Motor neuron (in vitro differentiated cells): Measurements from ENCODE around the gene SNAPC4. TPM values are rescaled to one million over a fixed set of nuclear protein-coding genes. Genes with fewer than 3 reads are reported as not detected.
A peak's percentile ranks its signal among the peaks of the same experiment; 100 is the strongest.
"Not testable (repeated sequence)": the region's sequence is repeated elsewhere in the genome, so short reads cannot be mapped to it uniquely, and the experiment has no call there.

ENCODE experiments used
- ATAC-seq, 8 experiments: fragments of 200-7000 bp; cut with Tn5 transposase; replicated peaks in 6 of 8; 2 replicates each; pipeline ENCODE4 v1.8.0; 2021; ENCODE audit warnings: mild to moderate bottlenecking in 8 of 8, moderate library complexity in 8 of 8
- H3K27ac ChIP-seq, 2 donors: fragments of 250-450 bp; sonication (Bioruptor Pico); 2 replicates each; pipeline ENCODE4 v1.9.0; 2021; ENCODE audit warnings: antibody characterized with exemption in 2 of 2, mild to moderate bottlenecking in 2 of 2, moderate library complexity in 1 of 2
- H3K4me1 ChIP-seq, 2 donors: fragments of 250-450 bp; sonication (Bioruptor Pico); replicated peaks in 1 of 2; 2 replicates each; pipeline ENCODE4 v1.6.1; 2021; ENCODE audit warnings: antibody characterized with exemption in 2 of 2, mild to moderate bottlenecking in 2 of 2, moderate library complexity in 1 of 2
- H3K4me3 ChIP-seq, 5 donors: fragments of 250-450 bp; sonication (Bioruptor Pico); 2 replicates each; pipeline ENCODE4 v1.9.0; 2021; ENCODE audit warnings: antibody characterized with exemption in 5 of 5, mild to moderate bottlenecking in 5 of 5, moderate library complexity in 4 of 5
- WGBS, 10 experiments: fragments of 450-650 bp; shearing (Covaris generic); methylation state at CpG; one replicate each; pipeline ENCODE4 v1.0.0; 2022; 5-methylcytosine and 5-hydroxymethylcytosine counted together
- in situ Hi-C, 9 experiments: fragments of 400-800 bp; cut with MboI; loops; one replicate each; pipeline ENCODE4 v1.15.0; 2021; ENCODE audit warnings: low sequenced_read_pairs in 9 of 9, low pct_unique_long_range_greater_than_20kb in 2 of 9; ENCODE audit not compliant: unreplicated experiment in 9 of 9
- total RNA-seq, 8 experiments: library from RNA; unstranded; fragments of 300-600 nt; gene quantifications; 2 replicates each; pipeline versions ENCODE4 v1.2.3 to v1.2.4, GENCODE V29; 2022

Gene SNAPC4
- total RNA-seq, 8 experiments from 2014 or later, result 4.0 to 14.1 (median 7.3) TPM

- WGBS, 10 experiments, result 93 to 100% (median 96%) methylated on average over 1 to 10 of the region's 29 CpGs; no CpG with 5 or more reads in 5 of the 10 experiments
- no peak overlapping the region for H3K27ac ChIP-seq
- in situ Hi-C loops, result no loop called here
- ATAC-seq, result peak in 3 of 8 experiments; percentile 1 to 12 (median 8)
- H3K4me3 ChIP-seq, result no peak overlapping the region
- no peaks in the 10 kb centered on the region for H3K4me1 ChIP-seq
Observed at GRCh38 chr9:136430588-136431234, 30.7 kb upstream of the SNAPC4 start.

DNA sequence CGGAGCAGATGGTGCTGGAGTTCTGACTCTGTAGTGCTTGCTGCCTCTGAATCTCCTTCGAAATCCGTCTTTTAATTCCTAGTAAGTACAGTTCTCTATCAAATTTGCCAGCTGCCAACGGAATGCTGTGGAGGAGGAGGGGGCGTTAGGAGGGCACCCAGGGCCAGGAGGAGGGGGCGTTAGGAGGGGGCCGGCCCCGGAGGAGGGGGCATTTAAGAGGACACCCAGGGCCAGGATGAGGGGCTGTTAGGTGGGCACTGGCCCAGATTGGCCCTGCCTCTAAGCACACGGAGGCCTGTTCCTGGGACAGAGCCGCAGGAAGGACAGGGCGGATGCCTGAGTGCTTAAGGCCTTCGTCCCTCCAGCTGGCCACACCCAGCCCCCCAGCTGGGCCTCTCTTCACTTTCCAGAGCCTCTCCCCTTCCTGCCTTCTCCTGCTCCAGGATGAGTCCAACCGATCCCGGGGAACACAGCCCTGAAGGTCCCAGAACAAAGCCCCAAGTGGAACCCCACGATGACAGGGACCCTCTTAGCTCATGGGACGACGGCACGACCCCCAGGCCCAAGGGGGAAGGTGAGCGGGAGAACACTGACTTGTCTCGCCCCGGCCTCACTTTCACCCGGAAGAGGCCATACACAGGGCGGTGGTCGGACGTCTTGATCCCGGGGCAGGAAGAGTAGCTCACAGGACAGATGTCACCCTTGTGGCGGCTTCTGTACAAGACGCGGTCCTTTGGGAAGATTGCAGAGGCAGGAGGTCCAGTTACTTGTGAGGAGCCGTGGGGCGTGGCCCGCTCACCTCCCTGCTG, 29.9 kb upstream of the SNAPC4 start:
- Histone ChIP-seq H3K4me3 (no peak overlapping the region), H3K4me1 (no peaks in the 10 kb centered on the region), H3K27ac (no peak overlapping the region)
- 70 to 92% (median 80%) methylated on average over 1 to 8 of the region's 32 CpGs; no CpG with 5 or more reads in 4 of the 10 experiments for WGBS, 10 experiments
- peak in 5 of 8 experiments; percentile 5 to 92 (median 85) for ATAC-seq
- in situ Hi-C loops, result no loop called here

DNA sequence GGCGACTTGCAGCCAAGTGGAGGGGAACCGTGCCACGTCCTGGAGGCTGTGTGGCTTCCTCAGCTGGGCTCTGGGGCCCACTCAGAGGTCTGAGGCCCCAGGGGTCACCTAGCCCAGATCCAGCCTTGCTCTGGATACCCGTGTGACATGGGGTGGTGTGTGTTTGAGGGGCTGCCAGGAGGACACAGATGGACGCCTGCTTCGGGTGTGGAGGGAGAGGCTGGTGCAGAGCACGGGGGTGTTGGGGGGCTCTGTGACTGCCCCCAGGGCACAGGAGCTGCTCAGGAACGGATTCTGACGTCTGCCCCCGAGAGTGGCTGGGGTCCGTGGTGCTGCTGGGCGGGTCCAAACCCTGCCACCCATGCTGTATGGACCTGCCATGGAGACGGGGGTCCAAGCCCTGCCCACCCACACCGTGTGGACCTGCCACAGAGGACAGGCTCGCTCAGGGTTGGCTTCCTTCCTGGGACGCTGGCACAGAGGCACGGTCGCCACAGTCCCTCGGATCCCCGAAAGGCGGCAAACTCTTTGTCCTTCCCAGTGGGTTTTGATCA, 29.2 kb upstream of the SNAPC4 start:
- Histone ChIP-seq H3K4me3 (no peak overlapping the region), H3K4me1 (no peaks in the 10 kb centered on the region), H3K27ac (no peak overlapping the region)
- peak in 3 of 8 experiments; percentile 4 to 14 (median 5) for ATAC-seq
- WGBS, 10 experiments, result 80 to 100% (median 92%) methylated on average over 1 to 4 of the region's 21 CpGs; no CpG with 5 or more reads in 5 of the 10 experiments
- in situ Hi-C loops, result no loop called here

DNA sequence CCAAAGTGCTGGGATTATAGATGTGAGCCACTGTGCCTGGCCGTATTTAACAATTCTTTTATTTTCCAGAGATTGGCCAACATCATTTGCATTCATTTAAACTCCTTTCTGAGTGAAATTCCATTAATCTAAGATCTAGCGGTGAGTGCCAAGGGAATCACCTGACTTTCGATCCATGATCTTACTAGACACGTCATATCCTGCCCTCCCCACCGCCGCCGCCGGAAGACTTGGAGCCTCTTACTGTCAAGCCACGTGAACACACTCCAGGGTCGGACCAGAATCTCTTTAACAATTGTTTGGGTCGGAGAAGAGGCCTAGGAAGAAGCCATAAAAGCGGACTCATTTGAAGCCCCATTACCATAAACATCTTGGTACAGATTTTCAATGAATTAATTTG, 26.8 kb upstream of the SNAPC4 start:
- in situ Hi-C loops, result no loop called here
- Histone ChIP-seq H3K4me3 (no peak overlapping the region), H3K4me1 (no peaks in the 10 kb centered on the region), H3K27ac (no peak overlapping the region)
- ATAC-seq, result no peak
- 80 to 100% (median 96%) methylated on average over 2 to 12 of the region's 12 CpGs; no CpG with 5 or more reads in 1 of the 10 experiments for WGBS, 10 experiments

GRCh38 chr9:136425367-136425766, 25.4 kb upstream of the SNAPC4 start:
- in situ Hi-C loops, H3K4me3 ChIP-seq, H3K27ac ChIP-seq, ATAC-seq, H3K4me1 ChIP-seq: not testable (repeated sequence)
- WGBS, 10 experiments, result 40 to 100% (median 68%) methylated on average over 1 to 3 of the region's 7 CpGs; no CpG with 5 or more reads in 3 of the 10 experiments

GRCh38 chr9:136424750-136425362, 24.9 kb upstream of the SNAPC4 start:
- Histone ChIP-seq H3K27ac (no peak overlapping the region), H3K4me3 (no peak overlapping the region), H3K4me1 (no peaks in the 10 kb centered on the region)
- 86 to 100% (median 100%) methylated on average over 1 to 11 of the region's 27 CpGs; no CpG with 5 or more reads in 3 of the 10 experiments for WGBS, 10 experiments
- in situ Hi-C loops, result no loop called here
- ATAC-seq, result peak in 2 of 8 experiments; percentile 7 to 10

DNA sequence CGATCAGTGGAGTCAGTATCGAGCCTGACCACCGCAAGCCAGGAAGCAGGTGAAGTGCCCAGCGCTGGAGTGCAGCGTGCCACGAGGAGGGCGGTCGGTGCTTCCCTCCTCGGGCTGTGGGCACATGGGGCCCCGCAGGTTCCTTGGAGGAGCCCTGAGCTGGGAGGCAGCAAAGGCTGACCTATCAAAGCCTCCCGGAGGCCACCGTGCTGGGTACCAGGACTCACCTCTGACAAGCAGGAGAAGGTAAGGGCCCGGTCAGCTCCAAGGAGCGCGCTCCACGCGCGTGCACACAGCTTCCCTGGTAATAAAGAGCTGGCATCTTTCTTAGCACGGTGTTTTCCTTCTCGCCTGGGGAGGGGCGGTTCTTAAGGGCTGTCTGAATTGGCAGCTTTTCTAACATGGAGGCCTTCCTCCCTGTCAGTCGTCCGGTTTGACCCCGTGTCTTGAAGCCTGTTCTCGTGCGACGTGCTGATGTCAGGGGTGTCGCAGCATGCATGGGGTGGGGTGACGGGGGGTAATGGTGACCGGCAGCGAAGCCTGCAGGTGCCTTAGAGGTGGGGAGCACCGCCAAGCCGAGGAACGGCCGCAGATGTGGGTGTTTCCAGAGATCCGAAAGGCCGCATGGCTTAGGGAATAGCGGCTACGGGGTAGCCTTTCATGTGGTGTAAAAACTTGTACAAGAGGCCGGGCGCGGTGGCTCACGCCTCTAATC, 23.6 kb upstream of the SNAPC4 start:
- H3K27ac ChIP-seq, result no peak overlapping the region
- WGBS, 10 experiments, result 90 to 100% (median 94%) methylated on average over 4 to 15 of the region's 43 CpGs; no CpG with 5 or more reads in 5 of the 10 experiments
- ATAC-seq, result no peak
- no peak overlapping the region for H3K4me3 ChIP-seq
- in situ Hi-C loops, result no loop called here
- no peaks in the 10 kb centered on the region for H3K4me1 ChIP-seq

DNA sequence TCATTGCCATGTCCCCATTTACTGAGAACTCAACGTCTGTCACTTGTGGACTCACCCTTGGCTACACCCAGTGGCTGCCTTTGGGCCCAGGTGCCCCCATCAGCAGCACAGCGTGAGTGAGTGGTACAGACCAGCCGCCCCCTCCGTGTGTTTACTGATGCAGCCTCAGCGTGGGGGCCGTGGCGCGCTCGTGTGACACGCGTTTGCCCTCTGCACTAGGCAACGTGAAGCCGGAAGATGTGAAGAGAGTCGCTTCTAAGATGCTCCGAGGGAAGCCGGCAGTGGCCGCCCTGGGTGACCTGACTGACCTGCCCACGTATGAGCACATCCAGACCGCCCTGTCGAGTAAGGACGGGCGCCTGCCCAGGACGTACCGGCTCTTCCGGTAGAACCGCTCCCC, 22.9 kb upstream of the SNAPC4 start:
- Histone ChIP-seq H3K4me3 (no peak overlapping the region), H3K4me1 (no peaks in the 10 kb centered on the region), H3K27ac (no peak overlapping the region)
- WGBS, 10 experiments, result 90 to 100% (median 97%) methylated on average over 1 to 21 of the region's 26 CpGs; no CpG with 5 or more reads in 5 of the 10 experiments
- in situ Hi-C loops, result no loop called here
- ATAC-seq, result peak in 2 of 8 experiments; percentile 17 to 23

GRCh38 chr9:136421791-136422190, 21.8 kb upstream of the SNAPC4 start:
- 96% methylated on average over 4 of the region's 21 CpGs; no CpG with 5 or more reads in 9 of the 10 experiments for WGBS, 10 experiments
- peak in 3 of 8 experiments; percentile 5 to 7 (median 7) for ATAC-seq

DNA sequence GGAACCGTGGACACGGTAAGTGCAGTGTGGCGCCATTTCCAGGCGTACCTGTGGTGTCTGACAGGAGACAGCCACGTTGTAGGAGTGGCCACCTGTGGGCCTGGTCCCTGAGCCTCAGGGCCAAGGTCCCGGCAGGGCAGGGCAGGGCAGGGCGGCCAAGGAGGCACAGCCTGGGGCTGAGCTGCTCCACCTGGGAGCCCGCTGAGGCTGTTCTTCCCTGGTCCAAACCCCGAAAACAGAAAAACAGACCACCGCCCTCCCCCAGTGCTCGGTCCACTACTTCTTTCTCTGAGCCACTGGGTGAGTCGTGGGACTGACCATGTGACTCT, 19.1 kb upstream of the SNAPC4 start:
- no peak overlapping the region for H3K27ac ChIP-seq
- 83 to 100% (median 100%) methylated on average over 1 to 8 of the region's 12 CpGs; no CpG with 5 or more reads in 5 of the 10 experiments for WGBS, 10 experiments
- ATAC-seq, result no peak
- in situ Hi-C loops, result no loop called here
- H3K4me3 ChIP-seq, result no peak overlapping the region
- H3K4me1 ChIP-seq, result no peaks in the 10 kb centered on the region

More at GRCh38 chr9:136421791-136422190, 21.8 kb upstream of the SNAPC4 start:
- Histone ChIP-seq H3K4me1 (no peaks in the 10 kb centered on the region), H3K4me3 (no peak overlapping the region), H3K27ac (no peak overlapping the region)
- in situ Hi-C loops, result no loop called here

GRCh38 chr9:136418182-136419091, 18.5 kb upstream of the SNAPC4 start:
- no peak overlapping the region for H3K4me3 ChIP-seq
- peak in 1 of 8 experiments; percentile 9 for ATAC-seq
- no peaks in the 10 kb centered on the region for H3K4me1 ChIP-seq
- in situ Hi-C loops, result no loop called here
- 87 to 100% (median 96%) methylated on average over 2 to 18 of the region's 48 CpGs; no CpG with 5 or more reads in 4 of the 10 experiments for WGBS, 10 experiments
- no peak overlapping the region for H3K27ac ChIP-seq
